Activated CD8-positive, alpha-beta T cell treated with anti-CD3 and anti-CD28 coated beads for 36 hours (primary cell): ENCODE data around the gene NRXN3. TPM values are rescaled to one million over a fixed set of nuclear protein-coding genes. Genes with fewer than 3 reads are reported as not detected.

Experiments
- ATAC-seq: fragments of 200-7000 bp; cut with Tn5 transposase; one replicate; pipeline ENCODE4 v1.10.0; 2021; ENCODE audit warnings: mild to moderate bottlenecking, moderate library complexity
- CTCF ChIA-PET: fragments of 350-600 bp; sonication (Branson Sonifier 250); formaldehyde crosslinking; loops from one replicate; lab custom pipeline; 2021; ENCODE audit warnings: antibody characterized with exemption; lab: Charles Lee
- POLR2A ChIA-PET: fragments of 350-600 bp; sonication (Branson Sonifier 250); formaldehyde crosslinking; loops from one replicate; lab custom pipeline; 2021; ENCODE audit warnings: antibody characterized with exemption; lab: Charles Lee
- DNase-seq: peaks from one replicate; pipeline ENCODE4 v3.0.0-alpha.2; 2020
- H3K27ac Mint-ChIP-seq: one replicate; pipeline ENCODE4 v1.8.0; 2021; ENCODE audit warnings: mild to moderate bottlenecking, mixed read lengths
- H3K27me3 Mint-ChIP-seq: one replicate; pipeline ENCODE4 v1.8.0; 2021; ENCODE audit warnings: mixed read lengths
- H3K36me3 Mint-ChIP-seq: one replicate; pipeline ENCODE4 v1.8.0; 2021; ENCODE audit warnings: low read depth, mixed read lengths
- H3K4me1 Mint-ChIP-seq: one replicate; pipeline ENCODE4 v1.8.0; 2021; ENCODE audit warnings: low read depth, mixed read lengths
- H3K4me3 Mint-ChIP-seq: one replicate; pipeline ENCODE4 v1.8.0; 2021; ENCODE audit warnings: mild to moderate bottlenecking, moderate library complexity, mixed read lengths
- H3K9me3 Mint-ChIP-seq: one replicate; pipeline ENCODE4 v1.8.0; 2021; ENCODE audit warnings: mixed read lengths
- intact Hi-C: fragments of 100-400 bp; cut with micrococcal nuclease; formaldehyde crosslinking; loops from one replicate; pipeline ENCODE4 v1.10.0; 2022
- total RNA-seq, 2 experiments: library from RNA; stranded (reverse); gene quantifications; one replicate each; pipeline ENCODE4 v1.2.3, GENCODE V29; 2021
- TF ChIP-seq, protein P1 (sequence below): fragments of 200-600 bp; IDR thresholded peaks from one replicate; pipeline ENCODE4 v1.8.0; 2022; ENCODE audit warnings: antibody characterized with exemption, mild to moderate bottlenecking

NRXN3 gene
- total RNA-seq, 2 experiments from 2014 or later = not detected

DNA sequence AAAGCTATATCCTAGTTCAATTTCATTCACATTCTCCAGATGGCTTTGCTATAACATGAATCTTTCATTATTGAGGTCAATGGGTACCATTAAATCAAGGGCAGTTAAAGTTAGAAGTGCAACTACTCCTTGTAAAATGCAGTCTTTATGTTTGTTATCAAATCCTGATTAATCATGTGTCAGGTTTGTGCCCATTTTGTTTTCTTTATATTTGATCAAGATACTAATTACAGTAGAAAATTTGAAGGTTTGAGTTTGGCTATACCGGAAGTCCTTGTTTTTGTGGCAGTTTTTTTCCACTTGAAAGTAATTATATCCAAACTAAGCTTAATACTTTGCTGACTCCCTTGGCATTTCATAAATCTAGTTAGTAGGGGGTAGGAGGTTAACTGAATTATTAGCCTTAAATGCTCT is 1528.1 kb downstream of the NRXN3 start:
- H3K4me1 Mint-ChIP-seq = no peaks in the 10 kb centered on the region

DNA sequence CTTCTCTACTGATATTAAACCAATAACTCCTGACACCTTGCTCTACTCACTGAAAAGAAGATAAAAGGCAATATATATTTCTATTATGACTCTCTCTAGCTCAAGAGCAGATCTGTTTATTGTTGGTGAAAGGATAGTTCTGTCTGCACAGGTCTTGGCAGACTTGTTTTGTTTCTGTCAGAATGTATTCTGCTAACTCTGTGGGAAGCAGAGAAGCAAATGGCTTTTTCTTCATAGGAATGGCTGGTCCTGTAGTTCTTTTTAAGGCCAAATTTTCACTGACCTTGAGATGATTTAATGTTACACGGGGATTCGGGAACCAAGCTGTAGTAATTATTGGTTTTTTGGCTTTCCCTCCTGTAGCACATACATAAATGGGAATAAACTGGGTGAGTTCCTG is 1529.0 kb downstream of the NRXN3 start:
- ChIA-PET POLR2A (interaction anchor here (1.3 kb wide), 1 partner anchor 71 kb away, joined by 3 read pairs; no protein-coding TSS in a partner anchor), CTCF (no interaction called here)
- H3K4me1 Mint-ChIP-seq = no peaks in the 10 kb centered on the region
- ATAC-seq (no peak), DNase-seq (no peak)
- H3K4me3 Mint-ChIP-seq = no peak overlapping the region
- TF ChIP-seq, protein P1, sequence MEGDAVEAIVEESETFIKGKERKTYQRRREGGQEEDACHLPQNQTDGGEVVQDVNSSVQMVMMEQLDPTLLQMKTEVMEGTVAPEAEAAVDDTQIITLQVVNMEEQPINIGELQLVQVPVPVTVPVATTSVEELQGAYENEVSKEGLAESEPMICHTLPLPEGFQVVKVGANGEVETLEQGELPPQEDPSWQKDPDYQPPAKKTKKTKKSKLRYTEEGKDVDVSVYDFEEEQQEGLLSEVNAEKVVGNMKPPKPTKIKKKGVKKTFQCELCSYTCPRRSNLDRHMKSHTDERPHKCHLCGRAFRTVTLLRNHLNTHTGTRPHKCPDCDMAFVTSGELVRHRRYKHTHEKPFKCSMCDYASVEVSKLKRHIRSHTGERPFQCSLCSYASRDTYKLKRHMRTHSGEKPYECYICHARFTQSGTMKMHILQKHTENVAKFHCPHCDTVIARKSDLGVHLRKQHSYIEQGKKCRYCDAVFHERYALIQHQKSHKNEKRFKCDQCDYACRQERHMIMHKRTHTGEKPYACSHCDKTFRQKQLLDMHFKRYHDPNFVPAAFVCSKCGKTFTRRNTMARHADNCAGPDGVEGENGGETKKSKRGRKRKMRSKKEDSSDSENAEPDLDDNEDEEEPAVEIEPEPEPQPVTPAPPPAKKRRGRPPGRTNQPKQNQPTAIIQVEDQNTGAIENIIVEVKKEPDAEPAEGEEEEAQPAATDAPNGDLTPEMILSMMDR = no peak
- H3K36me3 Mint-ChIP-seq = no peaks in the 10 kb centered on the region
- no peak overlapping the region for H3K27ac Mint-ChIP-seq
- H3K27me3 Mint-ChIP-seq = no peaks in the 10 kb centered on the region
- intact Hi-C loops = no loop called here
- peaks cover 2% of the 10 kb centered on the region for H3K9me3 Mint-ChIP-seq

More for the DNA sequence above, 1528.1 kb downstream of the NRXN3 start:
- peaks cover 2% of the 10 kb centered on the region for H3K9me3 Mint-ChIP-seq
- H3K4me3 Mint-ChIP-seq = no peak overlapping the region
- ChIA-PET CTCF (no interaction called here), POLR2A (interaction anchor here (1.3 kb wide), 1 partner anchor 70 kb away, joined by 3 read pairs; no protein-coding TSS in a partner anchor)
- DNase-seq (no peak), ATAC-seq (no peak)
- H3K27ac Mint-ChIP-seq = no peak overlapping the region
- TF ChIP-seq, protein P1 = no peak
- intact Hi-C loops = no loop called here
- no peaks in the 10 kb centered on the region for H3K36me3 Mint-ChIP-seq
- H3K27me3 Mint-ChIP-seq = no peaks in the 10 kb centered on the region

DNA sequence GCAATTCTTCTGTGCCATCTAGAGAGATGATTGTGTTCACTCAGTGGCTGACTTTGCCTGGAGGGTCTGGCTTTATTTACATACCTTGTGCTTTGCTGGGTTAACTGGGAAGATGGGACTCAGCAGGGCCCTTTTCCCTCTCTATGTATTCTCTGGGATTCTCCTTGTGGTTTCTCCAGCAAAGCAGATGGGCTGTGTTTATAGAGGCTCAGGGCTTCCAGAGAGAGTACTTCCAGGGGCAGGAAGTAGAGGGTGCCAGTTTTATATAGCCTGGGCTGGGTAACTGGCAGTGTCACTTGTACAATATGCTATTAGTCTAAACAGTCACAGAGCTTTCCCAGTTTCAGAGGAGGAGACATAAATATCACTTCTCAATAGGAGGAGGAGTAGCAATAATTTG is 1531.2 kb downstream of the NRXN3 start:
- no peak overlapping the region for H3K27ac Mint-ChIP-seq
- ChIA-PET POLR2A (no interaction called here), CTCF (interaction anchor here (1.0 kb wide), 1 partner anchor 45 kb away, joined by 4 read pairs; no protein-coding TSS in a partner anchor)
- H3K36me3 Mint-ChIP-seq = no peaks in the 10 kb centered on the region
- H3K9me3 Mint-ChIP-seq = peaks cover 2% of the 10 kb centered on the region
- no peak overlapping the region for H3K4me3 Mint-ChIP-seq
- TF ChIP-seq, protein P1 = no peak
- DNase-seq (no peak), ATAC-seq (no peak)
- intact Hi-C loops = no loop called here
- H3K4me1 Mint-ChIP-seq = no peaks in the 10 kb centered on the region
- no peaks in the 10 kb centered on the region for H3K27me3 Mint-ChIP-seq

DNA sequence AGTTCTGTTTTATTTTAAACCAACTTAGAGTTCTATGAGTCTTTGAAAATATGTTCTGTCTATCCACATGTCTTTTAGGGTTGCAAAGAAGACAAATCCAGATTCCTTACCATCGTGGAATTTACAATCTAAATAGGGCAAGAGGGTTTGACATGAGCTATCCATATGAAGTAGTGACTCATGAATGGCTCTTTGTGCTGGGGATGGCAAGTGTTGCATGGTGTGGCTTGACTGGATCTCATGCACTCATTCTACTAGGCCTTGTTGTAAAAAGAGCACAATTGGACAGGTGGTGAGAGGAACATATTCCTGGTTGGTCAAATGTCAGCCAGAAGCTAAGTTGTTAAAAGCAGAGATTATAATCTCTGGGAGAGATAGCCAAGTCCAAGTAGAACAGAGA is 1532.0 kb downstream of the NRXN3 start:
- H3K9me3 Mint-ChIP-seq = peaks cover under 1% of the 10 kb centered on the region

DNA sequence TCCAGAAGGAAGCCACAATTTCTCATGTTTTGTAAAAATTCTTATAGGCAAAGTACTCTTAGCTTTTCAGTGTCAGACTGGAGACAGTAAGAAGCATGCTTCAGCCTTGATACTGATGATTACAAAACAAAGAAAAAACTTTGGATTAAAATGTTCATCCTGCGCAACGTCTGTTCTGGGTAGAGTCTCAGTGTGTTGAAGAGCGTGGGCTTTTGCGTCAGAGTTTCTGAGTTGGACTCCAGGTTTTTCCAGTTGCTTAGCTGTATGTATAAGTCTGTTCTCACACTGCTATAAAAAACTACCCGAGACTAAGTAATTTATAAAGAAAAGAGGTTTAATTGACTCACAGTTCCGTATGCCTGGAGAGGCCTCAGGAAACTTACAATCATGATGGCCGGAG is 1533.0 kb downstream of the NRXN3 start:
- Mint-ChIP-seq H3K36me3 (no peaks in the 10 kb centered on the region), H3K4me3 (no peak overlapping the region), H3K27me3 (no peaks in the 10 kb centered on the region), H3K9me3 (no peaks in the 10 kb centered on the region), H3K4me1 (no peaks in the 10 kb centered on the region), H3K27ac (no peak overlapping the region)
- no peak for DNase-seq
- ATAC-seq = no peak
- ChIA-PET CTCF (interaction anchor here (0.6 kb wide), 1 partner anchor 572 kb away, joined by 4 read pairs; no protein-coding TSS in a partner anchor), POLR2A (no interaction called here)
- TF ChIP-seq, protein P1 = no peak
- intact Hi-C loops = no loop called here

More for the DNA sequence above, 1532.0 kb downstream of the NRXN3 start:
- no peaks in the 10 kb centered on the region for H3K4me1 Mint-ChIP-seq
- no peaks in the 10 kb centered on the region for H3K27me3 Mint-ChIP-seq
- ChIA-PET CTCF (no interaction called here), POLR2A (interaction anchor here (0.5 kb wide), 1 partner anchor 379 kb away, joined by 3 read pairs; no protein-coding TSS in a partner anchor)
- intact Hi-C loops = no loop called here
- no peak overlapping the region for H3K27ac Mint-ChIP-seq
- no peak for DNase-seq
- no peak overlapping the region for H3K4me3 Mint-ChIP-seq
- H3K36me3 Mint-ChIP-seq = no peaks in the 10 kb centered on the region
- ATAC-seq = no peak
- TF ChIP-seq, protein P1 = no peak
